Measurements from ENCODE around the gene FBN1.

The FBN1 gene

DNA sequence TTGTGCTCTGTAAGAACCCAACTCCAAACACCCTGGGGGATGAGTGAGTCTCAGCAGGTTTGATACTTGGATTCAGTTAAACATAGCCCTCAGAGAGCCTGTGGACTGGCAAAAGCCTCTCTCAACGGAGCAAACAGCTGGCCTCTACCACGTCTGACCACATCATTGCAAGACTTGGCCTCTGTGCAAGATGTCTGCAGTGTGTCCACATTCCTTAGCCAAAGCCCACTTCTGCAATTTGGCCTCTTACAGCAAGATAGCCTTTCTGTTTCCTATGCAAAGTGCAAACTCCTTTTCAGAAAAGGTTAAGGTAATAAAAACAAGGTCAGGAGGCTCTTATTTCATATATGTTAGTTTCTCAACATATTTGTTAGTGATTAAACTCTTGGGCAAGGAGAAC, 27.9 kb downstream of the FBN1 start:
- DNase-seq: no peak

DNA sequence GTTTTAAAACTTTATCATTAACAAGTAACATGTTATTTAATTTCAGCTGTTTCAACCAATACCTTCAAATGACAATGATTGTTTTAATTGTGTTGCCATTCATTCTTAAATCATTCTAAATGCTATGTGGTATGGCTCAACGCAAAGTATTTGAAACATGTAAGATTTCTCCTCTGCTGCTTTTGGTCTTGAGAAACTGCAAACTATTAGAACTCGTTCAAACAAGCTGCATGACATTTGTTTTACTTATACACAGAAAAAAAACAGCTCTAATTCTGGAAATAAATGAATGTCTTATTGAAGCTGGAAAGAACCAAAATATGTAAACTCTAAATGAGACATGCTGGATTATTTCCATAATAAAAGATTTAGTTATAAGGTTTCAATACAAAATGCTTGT, 29.3 kb downstream of the FBN1 start:
- no peak for DNase-seq

DNA sequence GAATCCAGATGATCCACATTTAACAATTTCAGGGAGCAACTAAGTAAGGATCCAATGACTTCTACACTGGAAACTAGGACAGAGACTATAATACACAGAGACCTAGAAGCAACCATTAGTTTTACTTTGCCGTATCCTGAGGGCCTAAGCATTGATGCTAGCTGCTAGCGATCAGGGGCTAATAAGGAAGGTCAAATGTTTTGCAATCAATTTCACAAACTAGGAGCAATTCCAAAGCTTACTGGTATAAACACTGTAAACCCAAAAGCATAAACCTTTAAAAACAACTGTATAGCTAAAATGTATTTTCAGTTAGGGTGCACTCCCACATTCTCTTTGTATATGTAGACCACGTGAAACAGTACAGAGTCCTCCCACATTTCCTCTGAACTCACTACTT, 31.5 kb downstream of the FBN1 start:
- no peak for DNase-seq

DNA sequence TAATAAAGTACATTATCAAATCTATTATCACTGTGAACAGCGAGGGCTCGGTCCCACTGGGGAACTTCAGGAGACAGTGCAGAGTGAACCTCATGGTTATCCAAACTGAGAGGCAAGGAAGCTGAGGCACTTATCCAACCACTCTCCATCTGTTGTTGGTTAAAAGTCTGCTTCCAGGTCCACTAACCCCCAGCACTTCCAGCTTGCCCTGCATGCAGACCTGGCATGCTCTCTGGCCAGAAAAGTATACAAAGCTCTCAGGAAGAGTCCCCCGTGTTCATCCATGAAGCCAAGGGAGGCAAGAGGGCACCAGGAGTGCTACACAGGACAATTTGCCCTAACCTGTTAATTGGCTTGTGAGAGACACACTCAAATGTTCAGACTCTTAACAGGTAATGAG, 36.0 kb downstream of the FBN1 start:
- no peak for DNase-seq

- DNase-seq: no peak
Measured at GRCh38 chr15:48607846-48608245, 37.7 kb downstream of the FBN1 start.

GRCh38 chr15:48604567-48604966, 40.9 kb downstream of the FBN1 start:
- DNase-seq: no peak

DNA sequence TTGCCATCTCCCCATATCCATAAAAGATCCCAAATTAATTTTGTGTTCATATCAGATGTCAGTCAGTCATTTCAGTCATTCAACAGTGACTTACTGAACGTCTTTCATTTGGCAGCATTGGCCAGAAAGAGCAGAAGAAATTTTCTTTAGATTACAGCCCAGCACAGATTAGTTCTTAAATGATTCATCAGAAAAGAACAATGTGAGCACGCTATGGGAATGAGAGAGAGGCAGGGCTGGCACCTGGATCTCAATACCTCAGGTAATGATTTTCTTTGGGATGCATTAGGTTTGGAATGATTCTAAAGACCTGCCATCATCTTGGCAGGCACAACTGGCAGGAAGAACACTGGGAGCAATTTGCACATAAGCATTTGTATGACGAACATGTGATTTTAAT, 41.6 kb downstream of the FBN1 start:
- no peak for DNase-seq

- no peak for DNase-seq
Measured at GRCh38 chr15:48603123-48603500, 42.4 kb downstream of the FBN1 start.

DNA sequence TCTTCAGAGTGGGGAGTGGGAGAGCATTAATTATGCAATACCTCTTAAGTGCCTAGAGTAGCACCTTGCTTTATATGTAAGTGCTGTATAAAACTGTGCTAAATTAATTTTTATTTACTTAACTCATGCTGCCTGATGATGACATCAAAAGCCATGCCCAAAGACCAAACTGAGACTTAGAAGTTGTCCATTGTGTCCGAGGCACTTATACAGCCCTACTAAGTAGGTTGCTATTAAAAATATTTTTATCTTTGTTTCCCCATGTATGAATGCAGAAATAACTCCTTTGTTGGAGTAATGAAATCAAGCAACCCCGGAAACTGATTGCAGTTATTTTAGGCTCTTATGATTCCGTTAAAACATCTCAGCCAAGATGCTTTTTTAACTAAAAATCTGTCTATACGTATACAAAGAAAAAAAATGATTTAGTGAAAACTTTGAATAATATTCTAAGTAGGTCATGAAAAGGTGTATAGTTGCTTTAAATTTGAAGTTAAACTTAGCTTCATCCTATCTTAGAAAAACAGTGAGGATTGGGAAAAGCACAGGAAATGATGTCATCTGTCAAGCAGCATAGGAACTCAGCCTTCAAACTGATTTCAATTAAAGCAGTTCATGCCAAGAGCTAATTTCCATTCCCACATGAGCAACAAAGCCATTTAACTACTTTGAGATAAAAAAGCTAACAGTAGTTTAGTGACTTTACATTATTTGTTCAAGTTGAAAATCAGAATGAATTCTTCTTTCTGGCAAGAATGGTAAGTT, 43.0 kb downstream of the FBN1 start:
- DNase-seq: no peak

DNA sequence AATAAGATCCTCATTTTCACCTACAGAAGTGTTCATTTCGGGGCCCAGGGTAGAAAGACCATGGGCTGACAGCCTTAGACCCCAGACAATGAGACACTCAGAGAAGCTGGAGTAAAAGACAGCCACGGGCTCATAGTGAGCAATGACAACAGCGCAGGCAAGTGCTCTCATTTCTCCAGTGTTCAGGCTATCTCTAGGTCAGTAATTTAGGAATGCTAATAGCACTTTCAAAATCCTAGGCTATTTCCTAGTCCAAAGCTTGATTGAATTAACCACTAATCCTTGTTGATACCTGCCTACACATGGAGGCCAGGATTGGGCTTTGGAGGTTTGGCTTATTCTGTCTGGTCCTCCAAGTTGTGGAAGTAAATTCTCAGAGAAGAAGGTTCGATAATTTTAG, 44.4 kb downstream of the FBN1 start:
- no peak for DNase-seq

- DNase-seq: no peak
Measured at GRCh38 chr15:48596841-48597240, 48.7 kb downstream of the FBN1 start.

- DNase-seq: no peak
Measured at GRCh38 chr15:48596415-48596814, 49.1 kb downstream of the FBN1 start.

DNA sequence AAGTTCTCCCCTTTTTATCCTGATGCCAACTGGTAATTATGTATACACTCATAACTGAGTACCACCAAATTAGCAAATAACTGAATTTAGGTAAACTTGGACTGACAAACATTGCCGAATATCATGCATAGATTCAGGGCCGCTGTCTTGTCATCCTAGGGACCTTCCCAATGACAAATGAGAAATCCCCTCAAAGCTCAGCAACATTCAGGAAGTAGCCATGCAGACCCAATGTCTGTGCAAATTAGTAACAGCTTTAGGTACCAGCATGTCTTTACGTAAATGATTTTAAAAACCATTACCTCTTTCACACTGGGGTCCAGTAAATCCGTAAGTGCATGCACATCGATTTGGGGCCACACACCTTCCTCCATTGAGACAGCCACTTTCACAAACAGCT, 49.5 kb downstream of the FBN1 start:
- DNase-seq: no peak

DNA sequence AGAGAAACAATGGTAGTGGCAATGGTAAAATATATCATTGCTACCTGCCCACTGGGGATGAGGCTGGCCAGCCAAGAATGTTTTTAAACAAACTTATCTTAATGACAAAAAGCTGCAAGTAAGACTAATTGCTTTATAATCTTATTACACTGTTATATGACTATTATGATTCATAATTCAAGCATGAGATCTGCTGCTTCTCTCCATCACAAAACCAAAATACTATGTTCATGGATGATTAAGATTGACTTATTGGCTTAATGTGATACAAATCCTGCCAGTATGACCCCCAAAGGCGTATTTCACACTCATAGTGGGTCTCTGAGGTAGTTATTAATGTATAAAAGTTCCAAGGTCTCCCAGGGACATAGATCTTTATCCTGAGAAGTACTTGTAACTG, 52.6 kb downstream of the FBN1 start:
- no peak for DNase-seq

DNA sequence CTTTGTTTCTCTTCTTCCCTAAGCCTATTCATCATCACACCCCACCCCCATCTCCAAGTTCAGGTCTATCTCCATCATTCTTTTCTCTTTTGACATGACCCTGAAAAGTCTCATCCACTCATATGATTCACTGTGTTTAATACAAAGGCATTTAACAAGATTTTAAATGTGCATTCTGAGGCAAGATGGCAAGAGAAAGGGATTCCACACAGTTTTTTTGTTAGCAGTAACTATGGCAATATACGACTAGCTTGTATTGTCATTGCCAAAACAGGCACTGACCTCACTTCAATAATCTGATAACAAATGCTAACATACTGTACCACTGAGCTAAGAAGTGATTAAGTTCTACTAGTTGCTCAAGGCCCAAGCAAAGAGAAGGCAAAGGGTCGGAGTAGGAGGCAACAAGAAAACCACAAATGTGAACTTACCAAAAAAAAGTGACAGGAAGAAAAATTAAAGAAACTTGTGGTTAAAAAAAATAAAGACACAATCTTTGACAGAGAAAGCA, 53.2 kb downstream of the FBN1 start:
- DNase-seq: no peak

DNA sequence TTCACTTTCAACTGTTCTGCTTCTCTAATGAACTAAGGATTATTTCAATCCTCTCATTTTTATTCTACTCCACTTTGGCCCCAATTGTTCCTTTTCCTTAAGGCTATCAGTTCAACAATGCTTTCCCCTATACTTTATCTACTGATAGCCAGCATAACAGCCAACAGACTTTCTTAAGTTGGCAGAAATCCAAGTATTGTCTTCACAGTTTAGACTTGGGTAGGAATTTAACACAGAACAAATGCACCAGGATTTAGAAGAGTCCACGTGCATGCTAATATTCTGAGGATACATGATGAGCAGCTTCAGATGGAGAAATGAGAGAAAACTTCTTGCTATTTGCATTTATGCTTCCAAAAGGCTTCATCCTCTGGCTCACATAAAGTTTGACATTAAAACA, 54.8 kb downstream of the FBN1 start:
- no peak for DNase-seq

DNA sequence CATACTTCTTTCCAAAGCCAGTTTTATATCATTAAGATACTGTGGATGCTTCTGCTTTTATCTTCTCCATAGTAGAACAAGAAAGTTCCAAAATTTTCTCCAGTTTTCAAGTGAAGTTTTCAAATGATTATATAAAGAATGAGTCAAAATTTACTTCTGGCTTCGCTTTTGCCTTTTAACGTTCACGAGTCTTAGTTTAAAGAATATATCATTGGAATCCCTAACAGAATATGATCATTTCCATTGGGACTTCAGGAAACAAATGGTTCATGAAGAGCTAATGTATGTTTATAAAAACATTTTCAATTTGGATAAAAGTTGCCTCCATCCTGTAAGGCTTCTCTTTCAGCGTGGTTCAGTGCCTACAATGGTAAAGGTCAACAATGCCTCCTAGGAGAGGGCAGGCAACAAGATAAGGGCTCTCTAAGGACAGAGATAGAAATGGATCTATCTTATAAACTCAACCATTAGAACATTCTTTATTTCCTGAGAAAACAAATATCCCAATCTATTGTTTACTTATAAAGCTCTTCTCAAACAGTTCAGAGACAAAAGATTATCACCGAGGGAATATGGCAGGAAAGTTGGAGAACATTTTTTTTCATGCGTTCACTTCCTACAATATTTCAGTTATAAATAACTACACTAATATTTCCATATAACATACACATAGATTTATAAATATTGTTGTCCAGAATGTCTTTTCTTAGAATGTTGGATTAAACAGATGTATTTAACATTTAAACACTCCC, 60.5 kb downstream of the FBN1 start:
- DNase-seq: no peak

DNA sequence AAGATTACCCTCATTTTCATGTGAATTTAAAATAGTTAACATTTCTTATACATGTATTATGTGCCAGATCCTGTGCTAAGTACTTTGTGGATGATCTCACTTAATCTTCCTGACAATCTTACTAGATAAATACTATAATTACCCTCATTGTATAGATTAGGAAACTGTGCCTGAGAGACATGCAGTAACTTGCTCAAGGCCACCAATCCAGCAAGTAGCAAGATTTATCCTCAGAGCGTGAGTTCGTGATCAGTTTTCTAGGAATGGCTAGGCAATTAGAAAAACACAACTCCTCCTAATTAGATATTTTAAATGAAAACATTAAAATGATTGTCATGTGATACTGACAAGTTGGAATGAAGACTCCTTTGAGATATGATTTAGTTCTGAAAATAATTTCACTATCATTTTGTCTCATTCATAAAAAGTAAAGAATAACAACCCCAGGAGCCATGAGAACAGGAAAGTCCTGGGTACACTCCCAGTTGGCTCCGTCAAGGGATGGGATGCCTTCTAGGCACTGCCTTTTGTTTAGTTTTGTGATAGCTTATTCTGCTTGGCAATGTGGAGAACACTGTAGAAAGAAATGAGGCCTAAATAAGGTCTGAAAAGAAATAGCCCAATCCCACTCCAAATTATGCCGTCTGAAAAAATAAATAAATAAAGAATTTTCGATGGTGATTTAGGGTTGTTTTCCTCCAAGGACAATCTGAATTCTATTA, 61.3 kb downstream of the FBN1 start:
- no peak for DNase-seq

DNA sequence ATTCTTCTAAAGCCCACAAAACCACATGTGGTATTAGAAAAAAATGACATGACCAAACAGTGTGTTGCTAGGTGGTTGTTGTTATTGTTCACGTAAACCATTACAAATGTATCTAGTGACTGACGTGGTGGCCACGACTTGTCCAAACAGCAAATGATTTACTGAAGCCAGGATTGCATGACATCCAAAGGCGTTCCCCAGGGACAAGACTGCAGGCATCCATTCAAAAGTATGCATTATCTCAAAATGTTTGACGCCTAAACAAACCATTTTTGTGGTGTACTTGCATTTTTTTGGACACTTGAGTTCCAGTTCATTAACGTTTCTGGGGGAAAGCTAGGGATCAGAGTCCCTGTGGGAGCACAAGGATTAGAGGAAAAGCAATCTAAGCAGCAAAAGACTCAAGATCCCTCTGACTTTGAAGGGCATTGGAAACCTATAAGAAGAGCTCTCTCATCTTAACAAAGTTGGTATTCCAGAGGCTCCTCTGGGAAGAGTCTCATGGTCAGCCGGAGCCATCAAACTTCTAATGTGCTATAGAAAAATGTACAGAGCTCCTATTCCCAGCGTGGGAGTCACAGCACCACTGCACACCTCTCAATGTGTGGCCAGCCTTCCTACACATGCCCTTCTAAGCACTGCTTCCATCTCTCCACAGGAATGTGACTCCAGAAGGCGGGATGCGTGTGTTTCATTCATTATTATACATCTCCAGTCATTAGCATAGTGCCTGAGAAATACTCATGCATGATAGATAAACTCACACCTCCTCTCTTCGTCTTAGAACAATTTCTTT, 62.9 kb downstream of the FBN1 start:
- no peak for DNase-seq

- no peak for DNase-seq
Measured at GRCh38 chr15:48581219-48581618, 64.3 kb downstream of the FBN1 start.

GRCh38 chr15:48580736-48581135, 64.8 kb downstream of the FBN1 start:
- no peak for DNase-seq

DNA sequence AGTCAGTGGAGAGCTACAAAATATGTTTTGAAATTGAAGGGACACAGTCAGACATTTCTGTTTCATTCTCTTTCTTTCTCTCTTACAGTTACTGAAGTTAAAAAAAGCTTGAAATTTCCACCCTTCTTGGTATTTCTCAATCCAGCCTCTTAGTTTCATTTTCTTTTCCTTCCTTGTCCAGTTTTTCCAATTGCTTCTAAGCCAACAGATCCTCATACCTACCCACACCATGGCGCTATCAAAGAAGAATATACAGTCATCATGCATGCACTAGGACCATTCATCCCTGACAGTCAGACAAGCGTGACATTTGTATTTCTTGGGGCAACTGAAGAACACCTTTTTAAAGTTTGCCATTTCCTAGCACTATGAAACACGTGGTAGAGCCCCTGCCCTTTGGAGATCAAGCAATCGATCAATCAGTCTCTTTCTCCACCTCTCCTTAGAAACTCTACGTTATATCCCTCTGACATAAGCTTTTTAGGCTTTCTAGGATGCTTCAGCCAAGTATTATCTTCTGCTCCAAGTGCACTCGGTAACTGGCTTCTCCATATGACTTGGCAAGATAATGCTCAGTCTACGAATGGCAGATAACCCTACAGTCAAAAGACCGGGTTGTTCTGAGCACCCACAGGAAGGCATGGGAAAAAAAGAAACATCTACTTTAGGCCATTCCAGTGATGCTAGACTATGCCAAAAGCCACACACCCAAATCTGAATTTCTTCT, 65.4 kb downstream of the FBN1 start:
- no peak for DNase-seq
